Adrenal gland (tissue), 5 donors: Measurements from ENCODE around the gene TSHZ2.

Experiments used
- POLR2A ChIP-seq, 2 donors: fragments of 450-650 bp; IDR thresholded peaks; one replicate each; pipeline ENCODE4 v1.6.1; 2017; ENCODE audit warnings: antibody characterized with exemption in 2 of 2, mild to moderate bottlenecking in 2 of 2, moderate library complexity in 1 of 2
- TF ChIP-seq, protein P1 (sequence below), 6 experiments: fragments of 450-650 bp in 4 of 6; fragments of 200-600 bp in 2 of 6; sonication (generic) in 1 of 6; IDR thresholded peaks; 1 replicate in 5 of 6; 2 replicates in 1 of 6; pipeline versions ENCODE4 v1.5.1 to v1.8.0; 2016 to 2021; ENCODE audit warnings: antibody characterized with exemption in 6 of 6, mild to moderate bottlenecking in 2 of 6, moderate library complexity in 1 of 6
- donor health status: DM: no; HTN: no; CAD: no.

DNA sequence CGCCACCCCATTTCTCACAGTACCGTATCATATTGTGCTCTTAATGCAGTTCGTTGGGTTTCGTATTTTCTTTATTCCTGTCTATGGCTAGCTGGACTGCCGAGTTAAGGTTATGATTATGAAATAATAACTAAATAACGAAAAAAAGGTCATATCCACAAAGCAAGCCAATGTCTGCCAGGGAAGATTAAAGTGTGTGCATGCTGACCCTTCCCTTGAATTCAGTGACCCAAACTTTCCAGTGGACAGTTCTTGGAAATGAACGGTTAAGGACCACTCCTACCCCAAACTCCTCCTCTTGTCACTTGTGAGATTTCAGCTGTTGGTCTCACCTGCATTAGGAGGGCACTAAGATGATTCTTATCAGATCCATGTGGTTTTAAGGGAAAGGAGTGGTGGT, 449.9 kb downstream of the TSHZ2 start:
- TF ChIP-seq POLR2A (IDR thresholded peaks at IDR 0.05) = no peak
- TF ChIP-seq, protein P1, sequence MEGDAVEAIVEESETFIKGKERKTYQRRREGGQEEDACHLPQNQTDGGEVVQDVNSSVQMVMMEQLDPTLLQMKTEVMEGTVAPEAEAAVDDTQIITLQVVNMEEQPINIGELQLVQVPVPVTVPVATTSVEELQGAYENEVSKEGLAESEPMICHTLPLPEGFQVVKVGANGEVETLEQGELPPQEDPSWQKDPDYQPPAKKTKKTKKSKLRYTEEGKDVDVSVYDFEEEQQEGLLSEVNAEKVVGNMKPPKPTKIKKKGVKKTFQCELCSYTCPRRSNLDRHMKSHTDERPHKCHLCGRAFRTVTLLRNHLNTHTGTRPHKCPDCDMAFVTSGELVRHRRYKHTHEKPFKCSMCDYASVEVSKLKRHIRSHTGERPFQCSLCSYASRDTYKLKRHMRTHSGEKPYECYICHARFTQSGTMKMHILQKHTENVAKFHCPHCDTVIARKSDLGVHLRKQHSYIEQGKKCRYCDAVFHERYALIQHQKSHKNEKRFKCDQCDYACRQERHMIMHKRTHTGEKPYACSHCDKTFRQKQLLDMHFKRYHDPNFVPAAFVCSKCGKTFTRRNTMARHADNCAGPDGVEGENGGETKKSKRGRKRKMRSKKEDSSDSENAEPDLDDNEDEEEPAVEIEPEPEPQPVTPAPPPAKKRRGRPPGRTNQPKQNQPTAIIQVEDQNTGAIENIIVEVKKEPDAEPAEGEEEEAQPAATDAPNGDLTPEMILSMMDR (IDR thresholded peaks at IDR 0.05) = no peak
